Measurements from ENCODE around the gene STK32C. TPM values are rescaled to one million over a fixed set of nuclear protein-coding genes. Genes with fewer than 3 reads are reported as not detected.
"Not testable (repeated sequence)": the region's sequence is repeated elsewhere in the genome, so short reads cannot be mapped to it uniquely, and the experiment has no call there.

The STK32C gene
- total and polyA plus RNA-seq, 4 donors: 5.1 to 22.0 (median 16.3) TPM

DNA sequence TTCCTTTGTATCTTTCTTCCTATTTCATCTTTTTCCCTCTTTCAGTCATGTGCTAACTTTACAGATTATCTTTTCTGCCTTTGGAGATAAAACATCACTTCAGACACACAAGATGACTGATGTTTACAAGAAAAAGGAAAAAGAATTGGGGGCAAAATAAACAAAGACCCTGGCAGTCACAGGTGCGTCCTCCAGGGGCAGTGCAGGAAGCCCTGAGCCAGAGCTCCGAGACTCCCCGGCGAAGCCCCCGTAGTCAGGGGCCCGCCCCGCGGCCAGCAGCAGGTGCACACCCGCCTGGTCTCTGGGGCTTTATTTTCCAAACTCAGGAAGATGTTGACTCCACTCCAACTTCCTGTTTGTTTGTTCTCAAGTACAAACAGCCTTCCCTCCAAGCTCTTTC lies 10.2 kb downstream of the STK32C start:
- H3K36me3 ChIP-seq (ENCODE audit: control insufficient read depth in 4 of 4, insufficient read depth in 4 of 4, low read length in 4 of 4): no peaks in the 10 kb centered on the region
- peaks cover 0 to 13% (median 5%) of the 10 kb centered on the region in 5 donors for H3K4me1 ChIP-seq (ENCODE audit: control insufficient read depth in 5 of 5, insufficient read depth in 5 of 5, low read length in 5 of 5)
- TF ChIP-seq, protein P1, sequence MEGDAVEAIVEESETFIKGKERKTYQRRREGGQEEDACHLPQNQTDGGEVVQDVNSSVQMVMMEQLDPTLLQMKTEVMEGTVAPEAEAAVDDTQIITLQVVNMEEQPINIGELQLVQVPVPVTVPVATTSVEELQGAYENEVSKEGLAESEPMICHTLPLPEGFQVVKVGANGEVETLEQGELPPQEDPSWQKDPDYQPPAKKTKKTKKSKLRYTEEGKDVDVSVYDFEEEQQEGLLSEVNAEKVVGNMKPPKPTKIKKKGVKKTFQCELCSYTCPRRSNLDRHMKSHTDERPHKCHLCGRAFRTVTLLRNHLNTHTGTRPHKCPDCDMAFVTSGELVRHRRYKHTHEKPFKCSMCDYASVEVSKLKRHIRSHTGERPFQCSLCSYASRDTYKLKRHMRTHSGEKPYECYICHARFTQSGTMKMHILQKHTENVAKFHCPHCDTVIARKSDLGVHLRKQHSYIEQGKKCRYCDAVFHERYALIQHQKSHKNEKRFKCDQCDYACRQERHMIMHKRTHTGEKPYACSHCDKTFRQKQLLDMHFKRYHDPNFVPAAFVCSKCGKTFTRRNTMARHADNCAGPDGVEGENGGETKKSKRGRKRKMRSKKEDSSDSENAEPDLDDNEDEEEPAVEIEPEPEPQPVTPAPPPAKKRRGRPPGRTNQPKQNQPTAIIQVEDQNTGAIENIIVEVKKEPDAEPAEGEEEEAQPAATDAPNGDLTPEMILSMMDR (IDR thresholded peaks at IDR 0.05; ENCODE audit: control extremely low read depth, extremely low read depth): no peak
- H3K27me3 ChIP-seq (ENCODE audit: control insufficient read depth in 3 of 3, insufficient read depth in 3 of 3, low read length in 2 of 3): no peaks in the 10 kb centered on the region
- ATAC-seq (ENCODE audit: insufficient read depth, low FRiP score) (no peak), DNase-seq (no peak)
- no peak overlapping the region for H3K4me3 ChIP-seq
- no peak overlapping the region for H3K27ac ChIP-seq (ENCODE audit: low read depth in 1 of 2, low read length in 1 of 2)
- WGBS, 2 donors: 39% methylated on average over 9 of the region's 9 CpGs
- H3K9ac ChIP-seq (ENCODE audit: insufficient read depth in 1 of 2, low read length in 2 of 2): no peak overlapping the region
- no peaks in the 10 kb centered on the region for H3K9me3 ChIP-seq (ENCODE audit: control insufficient read depth in 4 of 4, insufficient read depth in 3 of 4, low read length in 3 of 4)

DNA sequence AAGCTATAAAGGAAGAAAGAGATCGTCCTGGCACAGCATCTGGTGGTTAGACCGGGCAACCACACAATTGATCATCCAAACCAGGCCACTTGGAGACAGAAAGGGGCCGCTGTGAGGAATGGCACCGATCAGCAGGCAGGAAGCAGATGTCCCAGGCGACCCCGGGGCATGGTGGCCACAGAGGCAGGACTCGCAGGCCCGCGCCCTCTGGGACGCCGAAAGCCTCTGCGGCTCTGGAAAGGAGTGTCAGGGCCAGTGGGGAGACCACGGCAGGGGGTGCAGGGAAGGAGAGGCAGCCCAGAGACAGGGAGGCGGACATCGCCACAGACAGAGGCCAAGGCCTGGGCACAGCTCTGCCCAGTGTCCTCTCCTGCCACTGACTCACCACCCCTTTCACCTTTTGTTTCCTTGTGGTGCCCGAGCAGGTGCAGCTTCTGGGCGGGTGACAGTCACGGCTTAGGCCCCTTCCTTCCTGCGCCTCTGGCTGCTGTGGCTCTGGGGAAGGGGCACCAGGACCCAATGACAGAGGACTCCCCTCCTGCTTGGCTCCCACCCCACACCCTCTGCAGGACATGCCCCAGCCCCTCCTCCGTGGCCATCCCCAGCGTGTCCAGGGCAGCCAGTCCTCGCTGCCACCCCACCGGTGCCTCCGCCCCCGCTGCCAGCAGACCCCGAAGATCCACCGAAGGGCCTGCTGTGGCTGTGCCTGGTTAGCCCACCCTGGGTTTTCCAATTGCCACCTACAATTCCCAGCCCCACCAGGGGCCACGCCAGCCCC lies 10.9 kb downstream of the STK32C start:
- H3K36me3 ChIP-seq (ENCODE audit: control insufficient read depth in 4 of 4, insufficient read depth in 4 of 4, low read length in 4 of 4): no peaks in the 10 kb centered on the region
- TF ChIP-seq, protein P1 (IDR thresholded peaks at IDR 0.05; ENCODE audit: control extremely low read depth, extremely low read depth): no peak
- no peak overlapping the region for H3K9ac ChIP-seq (ENCODE audit: insufficient read depth in 1 of 2, low read length in 2 of 2)
- H3K27ac ChIP-seq (ENCODE audit: low read depth in 1 of 2, low read length in 1 of 2): no peak overlapping the region
- WGBS, 2 donors: 72 to 78% methylated on average over 27 to 28 of the region's 28 CpGs
- peaks cover 0 to 2% (median 0%) of the 10 kb centered on the region in 3 donors for H3K27me3 ChIP-seq (ENCODE audit: control insufficient read depth in 3 of 3, insufficient read depth in 3 of 3, low read length in 2 of 3)
- H3K4me3 ChIP-seq: no peak overlapping the region
- ATAC-seq (ENCODE audit: insufficient read depth, low FRiP score) (no peak), DNase-seq (no peak)
- peaks cover 0 to 13% (median 5%) of the 10 kb centered on the region in 5 donors for H3K4me1 ChIP-seq (ENCODE audit: control insufficient read depth in 5 of 5, insufficient read depth in 5 of 5, low read length in 5 of 5)
- no peaks in the 10 kb centered on the region for H3K9me3 ChIP-seq (ENCODE audit: control insufficient read depth in 4 of 4, insufficient read depth in 3 of 4, low read length in 3 of 4)

DNA sequence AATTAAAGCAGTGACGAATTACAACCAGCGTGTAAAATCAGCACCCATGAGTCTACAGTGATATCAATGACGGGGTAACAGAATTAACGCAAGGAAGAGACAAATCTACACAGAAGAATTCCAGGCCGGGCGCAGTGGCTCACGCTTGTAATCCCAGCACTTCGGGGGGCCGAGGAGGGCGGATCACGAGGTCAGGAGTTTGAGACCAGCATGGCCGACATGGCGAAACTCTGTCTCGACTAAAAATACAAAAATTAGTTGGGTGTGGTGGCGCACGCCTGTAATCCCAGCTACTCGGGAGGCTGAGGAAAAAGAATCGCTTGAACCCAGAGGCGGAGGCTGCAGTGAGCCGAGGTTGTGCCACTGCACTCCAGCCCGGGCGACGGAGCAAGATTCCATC lies 12.3 kb downstream of the STK32C start:
- not testable (repeated sequence) for H3K27me3 ChIP-seq (ENCODE audit: control insufficient read depth in 3 of 3, insufficient read depth in 3 of 3, low read length in 2 of 3); H3K4me3 ChIP-seq; H3K9me3 ChIP-seq (ENCODE audit: control insufficient read depth in 4 of 4, insufficient read depth in 3 of 4, low read length in 3 of 4); H3K27ac ChIP-seq (ENCODE audit: low read depth in 1 of 2, low read length in 1 of 2); ATAC-seq (ENCODE audit: insufficient read depth, low FRiP score); H3K36me3 ChIP-seq (ENCODE audit: control insufficient read depth in 4 of 4, insufficient read depth in 4 of 4, low read length in 4 of 4); DNase-seq; H3K9ac ChIP-seq (ENCODE audit: insufficient read depth in 1 of 2, low read length in 2 of 2)
- peaks cover 0 to 13% (median 5%) of the 10 kb centered on the region in 5 donors for H3K4me1 ChIP-seq (ENCODE audit: control insufficient read depth in 5 of 5, insufficient read depth in 5 of 5, low read length in 5 of 5)
- 95% methylated on average over 23 of the region's 23 CpGs for WGBS, 2 donors

DNA sequence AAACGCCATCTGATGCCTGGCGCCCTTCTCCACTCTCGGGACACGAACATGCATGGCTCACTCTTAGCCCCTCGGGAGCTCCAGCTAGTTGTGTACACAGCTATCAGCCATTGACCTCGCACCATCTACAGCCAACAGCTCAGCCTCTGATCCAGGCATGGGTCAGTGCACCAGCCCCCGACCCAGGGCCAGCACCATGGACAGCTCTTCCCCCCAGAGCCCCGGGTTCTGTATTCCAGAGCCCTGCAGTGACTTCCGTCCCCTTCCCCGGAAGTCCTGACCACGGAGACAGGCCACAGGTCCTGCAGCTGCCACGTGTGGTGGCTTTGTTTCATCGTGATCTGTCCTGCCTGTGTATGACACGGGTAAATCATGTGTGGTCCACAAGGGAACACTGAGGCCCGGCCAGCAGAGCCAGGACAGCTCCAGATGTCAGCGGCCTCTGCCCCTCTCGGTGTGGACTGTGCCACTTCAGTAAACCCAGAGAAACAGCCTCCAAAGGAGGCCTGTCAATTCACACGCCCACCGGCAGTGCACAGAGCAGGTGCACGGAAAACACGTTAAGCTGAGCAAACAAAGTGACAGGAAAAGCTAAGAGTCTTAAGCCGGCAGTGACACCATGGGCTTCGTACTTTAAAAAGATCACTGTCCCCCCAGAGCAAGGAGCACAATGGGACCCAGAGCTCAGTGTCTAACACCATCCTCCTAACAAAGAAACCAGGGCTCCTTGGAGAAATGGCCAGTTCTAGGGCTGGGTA lies 13.0 kb downstream of the STK32C start:
- Histone ChIP-seq H3K36me3 (ENCODE audit: control insufficient read depth in 4 of 4, insufficient read depth in 4 of 4, low read length in 4 of 4) (no peaks in the 10 kb centered on the region), H3K4me1 (ENCODE audit: control insufficient read depth in 5 of 5, insufficient read depth in 5 of 5, low read length in 5 of 5) (peaks cover 0 to 13% (median 5%) of the 10 kb centered on the region in 5 donors), H3K4me3 (no peak overlapping the region), H3K27ac (ENCODE audit: low read depth in 1 of 2, low read length in 1 of 2) (no peak overlapping the region), H3K9ac (ENCODE audit: insufficient read depth in 1 of 2, low read length in 2 of 2) (no peak overlapping the region), H3K9me3 (ENCODE audit: control insufficient read depth in 4 of 4, insufficient read depth in 3 of 4, low read length in 3 of 4) (no peaks in the 10 kb centered on the region), H3K27me3 (ENCODE audit: control insufficient read depth in 3 of 3, insufficient read depth in 3 of 3, low read length in 2 of 3) (peaks cover 0 to 2% (median 0%) of the 10 kb centered on the region in 3 donors)
- ATAC-seq (ENCODE audit: insufficient read depth, low FRiP score): no peak
- 75% methylated on average over 23 of the region's 23 CpGs for WGBS, 2 donors
- TF ChIP-seq, protein P1 (IDR thresholded peaks at IDR 0.05; ENCODE audit: control extremely low read depth, extremely low read depth): no peak
- DNase-seq: no peak
